Stimulated activated CD8-positive, alpha-beta memory T cell treated with anti-CD3 and anti-CD28 coated beads, Interleukin-15, amount 100 ng/mL, for 1 hour (primary cell): ENCODE measurements around the gene KCNJ8.
"Not testable (repeated sequence)": the region's sequence is repeated elsewhere in the genome, so short reads cannot be mapped to it uniquely, and the experiment has no call there.

Source experiments
- DNase-seq: peaks from one replicate; pipeline ENCODE4 v3.0.0-alpha.2; 2020; ENCODE audit warnings: low read depth

Gene KCNJ8

GRCh38 chr12:21786041-21786531 lies 11.6 kb upstream of the KCNJ8 start:
- DNase-seq, result no peak

GRCh38 chr12:21782723-21783122 lies 8.2 kb upstream of the KCNJ8 start:
- not testable (repeated sequence) for DNase-seq

- no peak for DNase-seq
Observed at GRCh38 chr12:21780786-21781185, 6.3 kb upstream of the KCNJ8 start.

GRCh38 chr12:21776175-21776574 lies 1.7 kb upstream of the KCNJ8 start:
- no peak for DNase-seq

- DNase-seq, result no peak
Observed at GRCh38 chr12:21775133-21775820, 771 bp upstream of the KCNJ8 start.

- DNase-seq, result no peak
Observed at GRCh38 chr12:21773806-21774205, 700 bp downstream of the KCNJ8 start.

- DNase-seq, result no peak
Observed at GRCh38 chr12:21773263-21773741, 1.2 kb downstream of the KCNJ8 start.

GRCh38 chr12:21771311-21771710 lies 3.2 kb downstream of the KCNJ8 start:
- DNase-seq, result no peak

GRCh38 chr12:21769307-21769706 lies 5.2 kb downstream of the KCNJ8 start:
- no peak for DNase-seq

- no peak for DNase-seq
Observed at GRCh38 chr12:21766403-21766802, 8.1 kb downstream of the KCNJ8 start.

- no peak for DNase-seq
Observed at GRCh38 chr12:21764950-21765349, 9.6 kb downstream of the KCNJ8 start.

GRCh38 chr12:21764065-21764464 lies 10.4 kb downstream of the KCNJ8 start:
- no peak for DNase-seq

- DNase-seq, result no peak
Observed at GRCh38 chr12:21763531-21763930, 11.0 kb downstream of the KCNJ8 start.

GRCh38 chr12:21759737-21760136 lies 14.8 kb downstream of the KCNJ8 start:
- DNase-seq, result no peak

GRCh38 chr12:21757735-21758134 lies 16.8 kb downstream of the KCNJ8 start:
- DNase-seq, result no peak

GRCh38 chr12:21756699-21757098 lies 17.8 kb downstream of the KCNJ8 start:
- no peak for DNase-seq

- DNase-seq, result no peak
Observed at GRCh38 chr12:21751517-21751916, 23.0 kb downstream of the KCNJ8 start.

GRCh38 chr12:21745258-21745657 lies 29.2 kb downstream of the KCNJ8 start:
- no peak for DNase-seq

- no peak for DNase-seq
Observed at GRCh38 chr12:21731144-21731543, 43.4 kb downstream of the KCNJ8 start.

- DNase-seq, result no peak
Observed at GRCh38 chr12:21725731-21726130, 48.8 kb downstream of the KCNJ8 start.

GRCh38 chr12:21718944-21719650 lies 55.4 kb downstream of the KCNJ8 start:
- no peak for DNase-seq

- DNase-seq, result no peak
Observed at GRCh38 chr12:21718403-21718802, 56.1 kb downstream of the KCNJ8 start.

GRCh38 chr12:21717767-21718166 lies 56.7 kb downstream of the KCNJ8 start:
- no peak for DNase-seq
